Measurements from ENCODE around the gene LAMA2. TPM values are rescaled to one million over a fixed set of nuclear protein-coding genes. Genes with fewer than 3 reads are reported as not detected.

LAMA2 gene
- total RNA-seq, 2 experiments from 2014 or later: 0.69 to 1.5 TPM

DNA sequence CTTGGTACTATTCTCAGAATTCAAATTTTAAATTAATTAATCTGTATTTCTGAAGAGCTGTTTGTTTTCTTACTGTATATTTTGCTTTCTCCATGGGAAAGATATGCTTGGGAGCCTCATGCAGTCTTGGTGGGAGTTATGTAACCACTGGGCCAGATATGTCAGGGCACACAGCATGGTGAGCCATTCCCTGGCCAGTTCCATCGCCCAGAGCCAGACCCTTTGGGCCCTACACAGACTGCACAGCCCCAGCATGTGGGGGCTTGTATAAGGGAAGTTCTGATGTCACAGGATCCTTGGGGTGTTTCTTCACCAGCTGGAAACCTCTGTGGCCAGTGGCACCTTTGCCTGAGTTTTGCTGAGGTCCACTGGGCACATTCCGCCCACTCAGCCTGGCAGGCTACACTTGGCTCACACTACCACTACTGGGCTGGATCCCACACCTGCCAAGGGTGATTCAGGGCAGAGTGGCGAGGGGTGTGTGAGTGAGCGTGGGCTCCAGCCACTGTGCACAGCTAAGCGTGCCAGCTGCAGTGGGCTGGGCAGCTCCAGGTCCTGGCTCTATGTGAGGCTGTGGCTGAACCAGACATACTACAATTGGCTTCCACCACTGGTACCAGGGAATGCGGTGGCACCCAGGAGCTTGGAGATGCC is 533.5 kb downstream of the LAMA2 start:
- ATAC-seq (no peak), DNase-seq (no peak)
- TF ChIP-seq, protein P1, sequence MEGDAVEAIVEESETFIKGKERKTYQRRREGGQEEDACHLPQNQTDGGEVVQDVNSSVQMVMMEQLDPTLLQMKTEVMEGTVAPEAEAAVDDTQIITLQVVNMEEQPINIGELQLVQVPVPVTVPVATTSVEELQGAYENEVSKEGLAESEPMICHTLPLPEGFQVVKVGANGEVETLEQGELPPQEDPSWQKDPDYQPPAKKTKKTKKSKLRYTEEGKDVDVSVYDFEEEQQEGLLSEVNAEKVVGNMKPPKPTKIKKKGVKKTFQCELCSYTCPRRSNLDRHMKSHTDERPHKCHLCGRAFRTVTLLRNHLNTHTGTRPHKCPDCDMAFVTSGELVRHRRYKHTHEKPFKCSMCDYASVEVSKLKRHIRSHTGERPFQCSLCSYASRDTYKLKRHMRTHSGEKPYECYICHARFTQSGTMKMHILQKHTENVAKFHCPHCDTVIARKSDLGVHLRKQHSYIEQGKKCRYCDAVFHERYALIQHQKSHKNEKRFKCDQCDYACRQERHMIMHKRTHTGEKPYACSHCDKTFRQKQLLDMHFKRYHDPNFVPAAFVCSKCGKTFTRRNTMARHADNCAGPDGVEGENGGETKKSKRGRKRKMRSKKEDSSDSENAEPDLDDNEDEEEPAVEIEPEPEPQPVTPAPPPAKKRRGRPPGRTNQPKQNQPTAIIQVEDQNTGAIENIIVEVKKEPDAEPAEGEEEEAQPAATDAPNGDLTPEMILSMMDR (IDR thresholded peaks at IDR 0.05): no peak
- Mint-ChIP-seq H3K4me1 (ENCODE audit: low read depth) (no peaks in the 10 kb centered on the region), H3K36me3 (ENCODE audit: low read depth) (no peaks in the 10 kb centered on the region), H3K9me3 (no peaks in the 10 kb centered on the region), H3K27me3 (no peaks in the 10 kb centered on the region), H3K27ac (no peak overlapping the region), H3K4me3 (no peak overlapping the region)
- intact Hi-C loops (cut with micrococcal nuclease): no loop called here
- POLR2A ChIA-PET: no interaction called here
- CTCF ChIA-PET: no interaction called here

DNA sequence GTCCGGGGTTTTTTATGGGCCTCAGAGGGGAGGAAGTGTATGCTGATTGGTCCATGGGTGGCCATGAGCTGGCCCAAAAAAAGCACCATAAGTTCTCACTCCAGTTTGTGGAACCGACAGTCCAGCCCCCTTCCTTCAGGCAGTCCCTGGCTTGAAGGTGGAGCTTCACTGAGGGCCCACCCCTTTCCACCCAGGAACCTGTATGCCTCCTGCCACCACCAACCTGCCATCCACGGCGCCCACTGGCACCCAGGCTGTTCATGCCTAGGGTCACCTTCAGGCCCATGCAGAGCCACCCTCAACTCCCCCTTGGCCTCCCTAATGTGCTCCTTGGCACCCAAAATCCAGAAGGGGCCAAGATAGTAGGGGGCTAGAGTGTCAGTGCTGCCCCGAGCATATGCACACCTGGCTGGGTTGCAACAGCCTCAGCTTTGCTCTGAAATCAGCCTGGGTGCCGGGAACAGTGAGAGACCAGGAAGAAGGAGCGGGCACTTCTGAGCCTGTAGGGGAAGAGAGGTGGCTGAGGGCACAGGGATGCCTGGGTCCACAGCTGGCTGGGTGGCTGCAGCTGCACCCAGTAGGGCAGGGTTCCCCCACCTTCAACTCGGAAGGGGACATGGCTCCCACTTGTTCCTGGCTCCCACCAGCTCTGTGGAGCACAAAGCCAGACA is 534.6 kb downstream of the LAMA2 start:
- H3K9me3 Mint-ChIP-seq: no peaks in the 10 kb centered on the region
- intact Hi-C loops (cut with micrococcal nuclease): no loop called here
- H3K27ac Mint-ChIP-seq: no peak overlapping the region
- no peaks in the 10 kb centered on the region for H3K4me1 Mint-ChIP-seq (ENCODE audit: low read depth)
- ChIA-PET CTCF (no interaction called here), POLR2A (no interaction called here)
- ATAC-seq (no peak), DNase-seq (no peak)
- TF ChIP-seq, protein P1 (IDR thresholded peaks at IDR 0.05): no peak
- no peak overlapping the region for H3K4me3 Mint-ChIP-seq
- H3K36me3 Mint-ChIP-seq (ENCODE audit: low read depth): no peaks in the 10 kb centered on the region
- H3K27me3 Mint-ChIP-seq: no peaks in the 10 kb centered on the region

- ATAC-seq (no peak), DNase-seq (no peak)
- CTCF ChIA-PET: no interaction called here
- no peak overlapping the region for H3K4me3 Mint-ChIP-seq
- POLR2A ChIA-PET: no interaction called here
- H3K9me3 Mint-ChIP-seq: no peaks in the 10 kb centered on the region
- no peak overlapping the region for H3K27ac Mint-ChIP-seq
- H3K4me1 Mint-ChIP-seq (ENCODE audit: low read depth): no peaks in the 10 kb centered on the region
- no peaks in the 10 kb centered on the region for H3K36me3 Mint-ChIP-seq (ENCODE audit: low read depth)
- H3K27me3 Mint-ChIP-seq: no peaks in the 10 kb centered on the region
- TF ChIP-seq, protein P1 (IDR thresholded peaks at IDR 0.05): no peak
- intact Hi-C loops (cut with micrococcal nuclease): no loop called here
Measured at GRCh38 chr6:129419324-129419723, 536.4 kb downstream of the LAMA2 start.

DNA sequence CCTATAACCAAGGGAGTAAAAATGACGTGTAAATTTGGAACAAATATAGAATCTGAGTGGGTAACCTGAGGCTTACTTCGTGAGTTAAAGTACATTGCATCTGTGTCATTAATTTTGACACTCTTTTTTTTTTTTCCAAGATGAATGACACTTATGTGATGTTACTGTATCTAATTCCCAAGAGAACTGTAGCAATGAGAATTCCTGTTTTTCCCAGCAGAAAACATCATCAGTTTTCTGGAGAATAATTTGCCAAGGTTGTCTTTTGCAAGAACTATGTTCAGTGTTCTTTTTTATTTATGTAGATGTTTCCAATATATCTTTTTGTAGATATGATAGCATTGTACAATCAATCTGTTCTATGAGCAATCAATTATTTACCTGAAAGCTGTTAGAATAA is 543.4 kb downstream of the LAMA2 start:
- TF ChIP-seq, protein P1 (IDR thresholded peaks at IDR 0.05): no peak
- Mint-ChIP-seq H3K9me3 (no peaks in the 10 kb centered on the region), H3K36me3 (ENCODE audit: low read depth) (no peaks in the 10 kb centered on the region), H3K4me1 (ENCODE audit: low read depth) (no peaks in the 10 kb centered on the region), H3K4me3 (no peak overlapping the region), H3K27ac (no peak overlapping the region), H3K27me3 (no peaks in the 10 kb centered on the region)
- ATAC-seq (no peak), DNase-seq (no peak)
- intact Hi-C loops (cut with micrococcal nuclease): no loop called here
- ChIA-PET CTCF (no interaction called here), POLR2A (no interaction called here)

DNA sequence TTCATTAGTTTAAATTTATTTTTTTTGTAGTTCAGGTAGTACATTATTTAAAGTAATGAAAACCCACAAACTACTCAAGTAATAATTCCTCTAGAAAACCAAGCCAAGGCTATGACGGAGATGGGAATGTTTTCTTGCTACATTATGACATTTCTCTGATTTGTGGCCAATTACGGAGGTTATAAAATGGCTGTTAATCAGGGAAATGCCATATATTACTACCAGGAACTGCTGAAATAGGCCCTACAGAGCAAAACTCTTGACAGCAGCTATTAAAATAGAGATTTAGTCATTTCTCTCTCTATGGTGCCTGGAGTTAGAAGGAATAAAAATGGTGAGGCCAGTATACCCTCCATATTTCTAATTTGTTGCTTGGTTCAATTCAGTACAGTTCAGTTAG is 547.0 kb downstream of the LAMA2 start:
- ChIA-PET POLR2A (no interaction called here), CTCF (no interaction called here)
- no peak overlapping the region for H3K4me3 Mint-ChIP-seq
- TF ChIP-seq, protein P1 (IDR thresholded peaks at IDR 0.05): no peak
- H3K36me3 Mint-ChIP-seq (ENCODE audit: low read depth): no peaks in the 10 kb centered on the region
- H3K9me3 Mint-ChIP-seq: no peaks in the 10 kb centered on the region
- no peak for ATAC-seq
- no peak for DNase-seq
- peaks cover 4% of the 10 kb centered on the region for H3K27me3 Mint-ChIP-seq
- H3K4me1 Mint-ChIP-seq (ENCODE audit: low read depth): no peaks in the 10 kb centered on the region
- intact Hi-C loops (cut with micrococcal nuclease): no loop called here
- H3K27ac Mint-ChIP-seq: no peak overlapping the region

Data from activated CD8-positive, alpha-beta T cell treated with anti-CD3 and anti-CD28 coated beads for 36 hours (primary cell).